HepG2 (cell line): ENCODE data around the gene PDIA2. TPM values are rescaled to one million over a fixed set of nuclear protein-coding genes. Genes with fewer than 3 reads are reported as not detected.
A peak's percentile ranks its signal among the peaks of the same experiment; 100 is the strongest.

Experiments used
- ATAC-seq: fragments of 200-7000 bp; cut with Tn5 transposase; 3 replicates; pipeline ENCODE4 v1.9.1; 2020; ENCODE audit warnings: mild to moderate bottlenecking, moderate library complexity
- BruUV-seq: library from RNA; stranded (reverse); fragments of 400-500 nt; replicated peaks from 2 replicates; lab custom pipeline; 2021; lab: Mats Ljungman, UMichigan
- CTCF ChIA-PET: fragments of 300-600 bp; formaldehyde crosslinking; extraction: SDS; loops from one replicate; lab custom pipeline; 2021; ENCODE audit warnings: low total read pairs, inconsistent platforms, low intra/inter-chr PET ratio; lab: Yijun Ruan, JAX
- POLR2A ChIA-PET: fragments of 350-600 bp; sonication (Branson Sonifier 250); formaldehyde crosslinking; loops from one replicate; lab custom pipeline; 2020; ENCODE audit warnings: antibody characterized with exemption, inconsistent platforms; lab: Yijun Ruan, JAX
- DNase-seq: peaks from one replicate; pipeline ENCODE4 v3.0.0-alpha.2; 2015; ENCODE audit warnings: low spot score
- FAIRE-seq: peaks from 3 replicates; lab custom pipeline; 2011; peaks lifted over from hg19 to GRCh38; lab: Jason Lieb, UNC
- H2AFZ ChIP-seq: one replicate; pipeline ENCODE4 v1.6.1; 2011; ENCODE audit warnings: low read length, inconsistent platforms
- H3K27ac ChIP-seq: fragments of 300-600 bp; 3 replicates; pipeline ENCODE4 v1.8.0; 2011; ENCODE audit warnings: mixed run types, mild to moderate bottlenecking, mixed read lengths, low read length, inconsistent platforms; ENCODE audit not compliant: insufficient read depth; ENCODE audit errors: extremely low read length
- H3K27me3 ChIP-seq, 2 experiments: fragments of 200-600 bp in 1 of 2; 2 replicates in 1 of 2; 3 replicates in 1 of 2; pipeline versions ENCODE4 v1.6.0 to v1.8.0; 2011; ENCODE audit warnings: low read length in 2 of 2, mild to moderate bottlenecking in 2 of 2, moderate library complexity in 2 of 2, inconsistent platforms in 1 of 2; ENCODE audit not compliant: insufficient read depth in 2 of 2, control insufficient read depth in 1 of 2
- H3K36me3 ChIP-seq, 2 experiments: fragments of 200-600 bp in 1 of 2; replicated peaks in 1 of 2; 2 replicates in 1 of 2; 3 replicates in 1 of 2; pipeline versions ENCODE4 v1.5.1 to v1.8.0; 2011; ENCODE audit warnings: low read length in 2 of 2, inconsistent platforms in 1 of 2; ENCODE audit not compliant: insufficient read depth in 2 of 2, control insufficient read depth in 1 of 2
- H3K4me1 ChIP-seq: 2 replicates; pipeline ENCODE4 v1.5.1; 2012; ENCODE audit warnings: low read length, inconsistent platforms; ENCODE audit not compliant: insufficient read depth
- H3K4me2 ChIP-seq: 2 replicates; pipeline ENCODE4 v1.6.0; 2011; ENCODE audit warnings: low read depth, low read length, inconsistent platforms
- H3K4me3 ChIP-seq, 3 experiments: fragments of 200-600 bp in 1 of 3; sonication (generic), shearing (Covaris generic) in 1 of 3; replicated peaks in 1 of 3; 2 replicates each; pipeline ENCODE4 v1.5.1; 2011 to 2016; ENCODE audit warnings: low read length in 3 of 3, inconsistent platforms in 2 of 3, low read depth in 2 of 3, mild to moderate bottlenecking in 2 of 3, control low read depth in 1 of 3, mixed read lengths in 1 of 3; ENCODE audit not compliant: insufficient read depth in 1 of 3
- H3K79me2 ChIP-seq: one replicate; pipeline ENCODE4 v1.6.1; 2011; ENCODE audit warnings: low read length, inconsistent platforms; ENCODE audit not compliant: insufficient read depth
- H3K9ac ChIP-seq: 2 replicates; pipeline ENCODE4 v1.6.0; 2011; ENCODE audit warnings: mild to moderate bottlenecking, low read depth, low read length, inconsistent platforms; ENCODE audit not compliant: insufficient read depth
- H3K9me3 ChIP-seq: 2 replicates; pipeline ENCODE4 v1.5.1; 2012; ENCODE audit warnings: mild to moderate bottlenecking, low read length
- H4K20me1 ChIP-seq: 2 replicates; pipeline ENCODE4 v1.6.0; 2011; ENCODE audit warnings: inconsistent platforms, mild to moderate bottlenecking, low read length, moderate library complexity; ENCODE audit not compliant: insufficient read depth
- ELF4 ChIP-seq: sonication (generic); formaldehyde crosslinking; IDR thresholded peaks from 2 replicates; pipeline ENCODE4 v1.5.0; 2020; ENCODE audit warnings: missing genetic modification reagents, mild to moderate bottlenecking, moderate library complexity, borderline replicate concordance
- GLMP ChIP-seq: sonication (generic); formaldehyde crosslinking; IDR thresholded peaks from 2 replicates; pipeline ENCODE4 v1.9.0; 2021; ENCODE audit warnings: missing genetic modification reagents, mild to moderate bottlenecking, borderline replicate concordance
- KDM5B ChIP-seq: sonication (generic); formaldehyde crosslinking; IDR thresholded peaks from 2 replicates; pipeline ENCODE4 v1.4.0; 2020; ENCODE audit warnings: missing genetic modification reagents, mild to moderate bottlenecking, borderline replicate concordance
- POLR2AphosphoS5 ChIP-seq: IDR thresholded peaks from 2 replicates; pipeline ENCODE4 v1.6.1; 2012; ENCODE audit warnings: low read depth, low read length
- ZMAT5 ChIP-seq: sonication (generic); formaldehyde crosslinking; IDR thresholded peaks from 2 replicates; pipeline ENCODE4 v1.5.0; 2020; ENCODE audit warnings: mild to moderate bottlenecking, low read depth, missing genetic modification reagents, borderline replicate concordance
- ZNF180 ChIP-seq: sonication (generic); formaldehyde crosslinking; IDR thresholded peaks from 2 replicates; pipeline ENCODE4 v1.4.0; 2020; ENCODE audit warnings: low read depth, missing genetic modification reagents, borderline replicate concordance
- ZNF234 ChIP-seq: sonication (generic); formaldehyde crosslinking; conservative IDR thresholded peaks from 2 replicates; pipeline ENCODE4 v1.5.1; 2020; ENCODE audit warnings: mild to moderate bottlenecking, missing genetic modification reagents
- ZNF567 ChIP-seq: sonication (generic); formaldehyde crosslinking; IDR thresholded peaks from 2 replicates; pipeline ENCODE4 v1.8.1; 2023; ENCODE audit warnings: mild to moderate bottlenecking, missing genetic modification reagents, borderline replicate concordance
- ZNF615 ChIP-seq: sonication (generic); formaldehyde crosslinking; IDR thresholded peaks from 2 replicates; pipeline ENCODE4 v1.5.0; 2020; ENCODE audit warnings: mild to moderate bottlenecking, missing genetic modification reagents, borderline replicate concordance
- ZNF652 ChIP-seq: IDR thresholded peaks from 2 replicates; pipeline ENCODE4 v1.6.1; 2016; ENCODE audit warnings: low read depth, borderline replicate concordance
- ZNF747 ChIP-seq: sonication (generic); formaldehyde crosslinking; IDR thresholded peaks from 2 replicates; pipeline ENCODE4 v1.8.1; 2023; ENCODE audit warnings: missing genetic modification reagents, mild to moderate bottlenecking, borderline replicate concordance
- ZNF788 ChIP-seq: sonication (generic); formaldehyde crosslinking; IDR thresholded peaks from 2 replicates; pipeline ENCODE4 v1.5.0; 2020; ENCODE audit warnings: mild to moderate bottlenecking, missing genetic modification reagents, borderline replicate concordance
- WGBS: methylation state at CpG from one replicate; pipeline ENCODE4 v1.1.6; 2017; ENCODE audit warnings: low lambda C conversion rate; 5-methylcytosine and 5-hydroxymethylcytosine counted together
- in situ Hi-C: cut with HindIII; loops from 2 replicates; pipeline ENCODE4 v1.10.0; 2017; ENCODE audit warnings: low pct_unique_long_range_greater_than_20kb; ENCODE audit not compliant: extremely low pct_ligation_motif_present
- intact Hi-C: fragments of 100-400 bp; cut with micrococcal nuclease; formaldehyde crosslinking; loops from one replicate; pipeline ENCODE4 v1.10.0; 2022; ENCODE audit not compliant: unreplicated experiment
- polyA plus RNA-seq, 8 experiments: library from polyadenylated mRNA; depleted of rRNA in 3 of 8; stranded (reverse) in 7 of 8; unstranded in 1 of 8; fragments of >200 nt; fragmentation: Illumina TruSeq in 4 of 8; extraction: Trizol in 4 of 8; gene quantifications; 2 replicates each; pipeline versions ENCODE4 v1.2.1 to v1.2.3, GENCODE V29; 2011 to 2016; ENCODE audit warnings: low read depth in 4 of 8, missing spikeins in 1 of 8, mixed read lengths in 1 of 8; ENCODE audit not compliant: insufficient read depth in 1 of 8
- total RNA-seq, 5 experiments: library from RNA; depleted of rRNA; stranded (reverse); fragments of >200 nt; fragmentation: Illumina TruSeq; extraction: Trizol; gene quantifications; 2 replicates each; pipeline ENCODE4 v1.2.3, GENCODE V29; 2016; ENCODE audit warnings: low read depth in 1 of 5

The PDIA2 gene
- total and polyA plus RNA-seq, 2 of the 13 experiments (the other 11 are each of a cell fraction or from before 2014, with no cell fraction given), result 0.35 to 1.9 TPM

DNA sequence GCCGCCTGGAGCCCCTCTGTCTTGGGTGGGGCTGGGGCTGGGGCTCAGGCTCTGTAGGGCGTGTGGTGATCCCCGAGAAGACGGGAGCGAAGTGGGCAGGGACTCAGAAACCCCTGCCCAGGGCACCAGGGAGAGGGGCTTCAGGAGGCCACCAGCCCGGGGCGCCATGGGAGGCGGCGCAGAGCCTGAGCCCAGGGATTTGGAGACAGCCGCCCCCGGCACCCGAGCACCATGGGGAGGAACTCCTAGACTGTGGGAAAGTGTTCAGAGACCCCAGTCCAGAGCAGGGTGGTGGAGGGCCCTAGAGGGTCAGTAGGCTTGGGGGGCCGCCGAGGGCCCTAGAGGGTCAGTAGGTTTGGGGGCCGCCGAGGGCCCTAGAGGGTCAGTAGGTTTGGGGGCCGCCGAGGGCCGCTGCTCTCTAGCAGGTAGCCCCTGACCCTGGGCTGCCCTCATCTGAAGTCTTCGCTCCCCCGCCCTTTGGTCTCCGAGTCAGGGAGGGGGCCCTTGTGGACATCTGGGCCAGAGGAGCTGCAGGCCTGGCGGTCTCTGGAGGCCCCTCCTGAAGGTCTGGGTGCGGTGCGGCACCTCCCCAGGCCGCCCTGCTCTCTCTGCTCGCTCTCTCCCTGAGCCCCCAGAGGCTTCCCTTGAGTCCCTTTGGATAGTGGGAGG lies 1.8 kb upstream of the PDIA2 start:
- ChIA-PET POLR2A (no interaction called here), CTCF (no interaction called here)
- FAIRE-seq, result no peak
- ATAC-seq, result peak; percentile 10
- H3K27ac ChIP-seq, result no peak overlapping the region
- H3K4me2 ChIP-seq, result peak overlapping the region; percentile 45
- H3K4me3 ChIP-seq, result peak overlapping the region in 2 of 3 experiments; percentile 33 to 65; a peak in 3 of 6 replicates
- peaks cover 8 to 48% of the 10 kb centered on the region in 2 experiments; a peak in 4 of 5 replicates for H3K27me3 ChIP-seq
- no peaks in the 10 kb centered on the region for H4K20me1 ChIP-seq
- in situ Hi-C loops (no loop called here), intact Hi-C loops (no loop called here)
- H3K4me1 ChIP-seq, result peaks cover 12% of the 10 kb centered on the region
- H3K79me2 ChIP-seq, result no peaks in the 10 kb centered on the region
- H2AFZ ChIP-seq, result no peak overlapping the region
- H3K9me3 ChIP-seq, result no peaks in the 10 kb centered on the region
- H3K9ac ChIP-seq, result no peak overlapping the region
- 40% methylated on average over 1 of the region's 27 CpGs for WGBS
- TF ChIP-seq ELF4 (no peak), KDM5B (CRISPR knock-in tag) (no peak), ZNF652 (CRISPR knock-in tag) (no peak), POLR2AphosphoS5 (no peak), ZNF788 (CRISPR knock-in tag) (no peak), GLMP (CRISPR knock-in tag) (no peak), ZNF180 (CRISPR knock-in tag) (no peak), ZNF615 (CRISPR knock-in tag) (no peak), ZMAT5 (no peak), ZNF747 (CRISPR knock-in tag) (no peak), ZNF567 (CRISPR knock-in tag) (no peak), ZNF234 (CRISPR knock-in tag) (no peak)
- no TSS peak for BruUV-seq
- DNase-seq, result no peak
- H3K36me3 ChIP-seq, result no peaks in the 10 kb centered on the region
